Stimulated activated CD4-positive, alpha-beta T cell treated with anti-CD3 and anti-CD28 coated beads, Interleukin-4, amount 100 ng/mL, for 24 hours (primary cell): Measurements from ENCODE around the gene VAPB.
A peak's percentile ranks its signal among the peaks of the same experiment; 100 is the strongest.

ENCODE experiments used
- DNase-seq: peaks from one replicate; pipeline ENCODE4 v3.0.0-alpha.2; 2020

VAPB gene

DNA sequence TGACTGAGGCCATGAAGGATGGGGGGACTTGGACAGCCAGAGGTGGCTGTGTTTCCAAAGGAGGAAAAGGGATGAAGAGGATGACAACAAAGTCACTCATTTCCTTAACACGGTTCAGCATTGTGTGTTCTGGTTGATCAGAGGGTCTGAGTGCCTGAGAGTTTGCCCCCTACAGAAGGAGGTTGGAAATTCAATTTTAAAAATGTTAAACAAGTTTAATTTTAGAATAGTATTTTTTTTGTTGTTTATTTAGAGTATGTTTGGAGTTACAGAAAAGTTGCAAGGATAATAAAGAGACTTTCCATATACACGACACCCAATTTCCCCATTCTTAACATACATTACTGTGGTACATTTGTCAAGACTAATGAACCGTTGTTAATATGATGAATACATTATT is 10.3 kb upstream of the VAPB start:
- DNase-seq: no peak

DNA sequence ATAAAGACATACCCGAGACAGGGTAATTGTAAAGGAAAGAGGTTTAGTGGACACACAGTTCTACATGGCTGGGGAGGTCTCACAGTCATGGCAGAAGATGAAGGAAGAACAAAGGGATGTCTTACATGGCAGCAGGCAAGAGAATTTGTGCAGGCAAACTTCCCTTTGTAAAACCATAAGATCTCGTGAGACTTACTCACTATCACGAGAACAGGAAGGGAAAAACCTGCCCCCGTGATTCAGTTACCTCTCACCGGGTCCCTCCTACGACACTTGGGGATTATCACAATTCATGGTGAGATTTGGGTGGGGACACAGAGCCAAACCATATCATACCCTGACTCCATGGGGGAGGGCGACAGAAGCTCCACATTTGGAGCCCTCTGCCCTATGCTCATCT is 7.4 kb upstream of the VAPB start:
- no peak for DNase-seq

- no peak for DNase-seq
Measured at GRCh38 chr20:58382096-58382495, 6.9 kb upstream of the VAPB start.

DNA sequence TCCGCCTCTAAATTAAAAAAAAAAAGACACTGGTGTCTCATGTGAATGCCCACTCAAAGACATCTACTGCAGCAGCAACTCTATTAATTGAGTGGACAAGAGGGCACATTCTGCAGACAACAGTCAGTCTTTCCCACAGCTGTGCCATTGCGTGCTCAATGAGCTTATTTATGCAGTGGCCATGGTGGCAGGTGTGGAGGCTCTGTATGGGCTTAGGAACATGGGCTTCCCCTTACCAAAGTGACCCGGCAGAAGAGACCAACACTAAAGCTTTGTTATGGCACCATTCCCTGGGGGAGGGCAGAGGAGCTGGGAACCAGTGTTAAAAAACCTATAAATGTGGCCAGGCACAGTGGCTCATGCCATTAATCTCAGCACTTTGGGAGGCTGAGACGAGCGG is 4.2 kb upstream of the VAPB start:
- DNase-seq: no peak

DNA sequence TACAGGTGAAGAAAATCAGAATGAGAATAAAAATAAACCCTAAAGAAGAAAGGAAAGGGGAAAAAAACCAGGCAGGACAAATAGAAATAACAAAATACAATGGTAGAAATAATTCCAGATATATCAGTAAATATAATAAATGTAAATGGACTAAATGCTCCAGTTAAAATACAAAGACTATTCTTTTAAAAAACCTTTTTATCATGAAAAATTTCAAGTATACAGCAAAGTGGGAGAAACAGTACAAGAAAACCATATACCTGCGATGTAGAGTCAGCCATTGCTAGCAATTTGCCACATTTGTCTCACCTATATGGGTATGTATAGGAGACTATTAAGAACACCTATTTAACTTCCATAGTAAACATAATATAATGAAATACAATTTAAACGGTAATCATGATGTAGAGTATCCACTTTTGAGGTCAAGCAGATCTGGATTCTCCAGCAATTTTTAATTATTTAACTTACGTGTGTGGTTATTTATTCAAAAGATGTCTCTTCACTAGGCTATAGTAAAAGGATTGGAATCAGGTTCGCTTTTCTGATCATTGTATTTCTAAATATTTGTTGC is 914 bp upstream of the VAPB start:
- DNase-seq: no peak

- peak; percentile 17 for DNase-seq
Measured at GRCh38 chr20:58389324-58389967, 417 bp downstream of the VAPB start.

- DNase-seq: no peak
Measured at GRCh38 chr20:58389968-58390658, 1.1 kb downstream of the VAPB start.

DNA sequence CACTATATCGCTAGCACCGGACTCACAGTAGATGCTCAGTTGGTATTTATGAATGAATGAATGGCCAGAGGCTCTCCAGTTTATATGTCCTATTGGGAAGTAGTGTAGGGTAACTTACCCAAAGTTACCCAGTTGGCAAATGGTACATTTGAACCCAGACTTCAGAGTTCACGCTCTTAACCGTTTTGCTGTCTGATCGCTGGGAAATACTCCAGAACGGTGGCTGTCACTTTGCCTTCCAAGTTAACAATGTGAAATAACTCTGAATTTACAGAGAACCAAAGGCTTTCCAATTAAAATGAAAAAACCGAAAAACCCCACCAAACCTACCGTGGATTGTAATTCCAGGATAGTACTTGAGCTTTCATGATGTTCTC is 1.6 kb downstream of the VAPB start:
- DNase-seq: no peak

DNA sequence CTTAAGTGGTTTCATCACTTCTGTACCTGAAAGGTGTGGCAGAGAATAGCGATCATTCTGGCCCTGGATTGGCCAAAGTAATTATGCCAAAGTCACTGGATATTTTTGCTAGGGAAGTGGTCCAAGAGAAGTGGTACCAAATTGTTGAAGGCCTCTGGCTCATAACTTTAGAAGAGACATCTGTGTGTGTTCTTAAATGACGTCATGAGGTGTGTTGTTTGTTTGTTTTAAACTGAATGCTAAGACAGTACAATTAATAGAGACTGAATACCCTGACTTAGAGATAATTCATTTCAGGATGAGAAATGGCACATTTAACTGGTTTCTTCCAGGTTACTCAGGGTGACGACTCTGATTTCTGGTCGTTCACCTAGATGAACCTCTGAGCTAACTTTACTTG is 3.3 kb downstream of the VAPB start:
- DNase-seq: no peak

- DNase-seq: no peak
Measured at GRCh38 chr20:58393299-58393698, 4.3 kb downstream of the VAPB start.

- DNase-seq: no peak
Measured at GRCh38 chr20:58394801-58395200, 5.8 kb downstream of the VAPB start.

- DNase-seq: no peak
Measured at GRCh38 chr20:58395604-58396003, 6.6 kb downstream of the VAPB start.

DNA sequence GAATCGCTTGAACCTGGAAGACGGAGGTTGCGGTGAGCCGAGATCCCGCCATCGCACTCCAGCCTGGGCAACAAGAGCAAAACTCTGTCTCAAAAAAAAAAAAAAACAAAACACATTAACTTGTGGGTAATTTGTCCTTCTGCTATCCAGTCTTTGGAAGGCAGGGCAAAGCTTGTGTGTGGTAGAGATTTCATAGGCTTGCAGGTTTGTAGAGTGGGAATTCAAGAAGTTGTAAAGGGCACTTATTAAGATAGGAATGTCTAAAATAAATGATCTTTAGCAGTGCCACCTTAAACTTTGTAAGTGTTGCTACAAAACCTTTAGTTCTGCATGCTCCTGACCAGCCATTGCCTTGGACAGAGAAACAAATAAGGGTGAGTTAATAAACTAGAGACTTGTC is 8.4 kb downstream of the VAPB start:
- no peak for DNase-seq

DNA sequence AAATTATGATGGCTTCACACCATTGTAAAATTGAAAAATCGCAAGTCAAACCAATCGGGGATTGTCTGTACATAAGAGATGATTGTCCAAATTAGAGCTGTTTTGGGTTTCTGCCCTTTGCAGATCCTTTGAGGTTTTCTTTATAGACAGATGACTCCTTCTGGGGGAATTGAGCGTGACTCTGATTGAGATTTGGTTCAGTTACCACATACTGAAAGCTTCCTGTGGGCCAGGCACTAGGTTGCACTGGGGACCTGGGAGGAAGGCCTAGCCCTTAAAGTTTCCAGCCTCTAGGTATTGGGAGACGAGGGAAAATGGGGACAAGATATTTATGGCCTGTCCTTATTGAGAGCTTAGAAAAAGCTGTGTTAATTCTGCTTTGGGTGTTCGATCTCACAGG is 9.2 kb downstream of the VAPB start:
- DNase-seq: no peak

DNA sequence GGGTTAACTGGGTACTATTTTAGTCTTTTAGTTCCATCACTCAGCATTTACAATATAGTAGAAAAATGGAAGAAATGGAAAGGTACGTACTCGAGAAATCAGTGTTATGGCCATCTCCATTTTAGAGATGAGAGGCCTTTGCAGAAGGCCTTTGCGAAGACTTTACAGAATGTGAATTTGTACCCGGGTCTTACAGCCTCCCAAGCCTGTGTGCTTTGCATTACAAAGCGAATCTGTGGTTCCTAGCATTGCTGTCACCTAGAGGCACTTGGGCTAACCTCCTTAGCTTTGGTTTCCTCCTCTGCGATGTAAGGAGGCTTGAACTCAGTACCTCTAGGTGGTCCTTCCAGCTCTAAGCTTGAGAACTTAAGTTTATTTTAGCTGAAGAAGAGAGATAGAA is 10.9 kb downstream of the VAPB start:
- DNase-seq: no peak

DNA sequence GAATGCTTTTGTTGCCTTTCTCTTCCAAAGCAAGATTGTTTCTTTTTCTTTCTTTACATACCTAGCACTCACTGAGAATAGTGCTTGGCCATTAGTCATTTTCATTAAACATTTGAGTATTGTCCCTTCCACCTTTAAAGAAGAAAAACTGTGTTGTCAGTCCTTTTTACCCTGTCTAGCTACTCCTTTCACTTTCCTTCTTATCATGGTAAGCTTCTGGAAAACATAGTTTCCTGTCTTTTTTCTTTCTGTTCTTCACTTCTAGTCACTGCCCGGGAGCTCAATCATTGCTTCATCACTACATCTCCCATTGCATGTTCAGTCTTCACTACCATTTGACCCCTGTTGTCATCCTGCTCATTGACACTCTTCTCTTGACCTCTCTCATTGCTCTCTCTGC is 12.1 kb downstream of the VAPB start:
- DNase-seq: no peak

GRCh38 chr20:58402305-58402704 is 13.3 kb downstream of the VAPB start:
- no peak for DNase-seq

- no peak for DNase-seq
Measured at GRCh38 chr20:58402827-58403226, 13.8 kb downstream of the VAPB start.

DNA sequence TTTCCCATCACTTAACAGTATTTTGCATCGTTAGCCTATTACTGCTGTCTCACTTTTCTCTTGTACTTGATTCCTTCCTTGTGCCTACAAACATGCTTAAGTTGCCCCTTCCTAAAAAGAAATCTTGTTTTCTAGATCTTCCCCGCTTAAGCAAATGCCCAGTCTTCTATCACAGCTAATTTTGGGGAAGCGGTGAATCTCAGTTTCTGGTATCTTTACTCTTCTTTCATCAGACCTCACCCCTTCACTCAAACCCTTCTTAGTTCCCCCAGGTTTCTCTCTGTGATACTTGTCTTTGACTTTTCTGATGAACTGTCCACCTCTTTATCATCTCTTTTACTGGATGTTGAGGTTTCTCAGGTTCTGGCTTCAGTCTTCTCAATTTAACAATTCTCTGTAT is 14.2 kb downstream of the VAPB start:
- DNase-seq: no peak

- no peak for DNase-seq
Measured at GRCh38 chr20:58405504-58406291, 16.7 kb downstream of the VAPB start.

DNA sequence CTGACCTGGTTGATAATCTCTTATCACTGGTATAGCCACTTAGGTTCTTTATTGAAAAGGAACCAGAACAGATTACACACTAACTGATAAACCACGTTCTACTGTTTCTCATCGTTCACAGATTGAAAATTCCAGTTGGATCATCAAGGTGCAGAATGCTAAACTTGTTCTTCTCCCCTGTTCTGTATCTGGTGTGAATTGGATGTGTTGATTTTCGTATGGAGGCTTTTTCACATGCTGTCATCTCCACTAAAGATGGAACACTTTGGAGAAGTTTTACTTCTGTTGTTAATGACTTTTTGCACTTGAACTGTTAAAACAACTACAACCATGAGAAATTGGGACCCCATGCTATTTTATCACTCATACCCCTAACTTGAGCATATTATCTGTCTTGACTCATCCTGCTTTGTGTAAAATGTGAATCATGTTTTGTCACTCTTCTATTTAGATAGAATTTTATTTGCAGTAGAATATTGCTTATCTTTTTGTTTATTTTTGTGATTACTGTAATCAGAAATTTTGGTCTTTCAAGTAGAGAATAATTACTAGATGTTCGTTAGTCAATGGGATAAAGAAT is 17.5 kb downstream of the VAPB start:
- DNase-seq: no peak

- no peak for DNase-seq
Measured at GRCh38 chr20:58407201-58407873, 18.3 kb downstream of the VAPB start.

GRCh38 chr20:58407966-58408557 is 19.0 kb downstream of the VAPB start:
- peak; percentile 18 for DNase-seq
